ENCODE data around the gene TMEM187.
A peak's percentile ranks its signal among the peaks of the same experiment; 100 is the strongest.

TMEM187 gene

GRCh38 chrX:153956044-153956907 lies 16.3 kb upstream of the TMEM187 start:
- no peak for DNase-seq

- DNase-seq, result no peak
These were observed 15.3 kb upstream of the TMEM187 start for GRCh38 chrX:153957224-153957623.

DNA sequence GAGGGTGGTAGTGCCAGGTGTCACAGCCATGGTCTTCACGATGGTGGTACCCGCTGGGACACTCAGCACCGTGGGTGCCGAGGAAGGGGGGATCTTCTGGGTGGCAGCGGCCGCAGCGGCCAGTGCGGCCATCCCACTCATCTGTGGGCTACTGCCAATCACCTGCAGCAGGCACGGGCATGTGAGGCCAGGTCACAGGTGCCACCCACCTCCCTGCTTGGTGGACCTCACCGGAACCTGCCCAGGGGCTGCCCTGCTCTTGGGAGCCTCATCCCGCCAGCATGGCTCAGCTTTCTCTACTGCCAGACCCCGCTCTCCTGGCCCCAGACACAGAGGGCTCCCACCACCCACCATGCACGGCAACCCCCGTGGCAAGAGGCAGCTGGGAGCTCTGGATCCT lies 13.9 kb upstream of the TMEM187 start:
- DNase-seq, result no peak

DNA sequence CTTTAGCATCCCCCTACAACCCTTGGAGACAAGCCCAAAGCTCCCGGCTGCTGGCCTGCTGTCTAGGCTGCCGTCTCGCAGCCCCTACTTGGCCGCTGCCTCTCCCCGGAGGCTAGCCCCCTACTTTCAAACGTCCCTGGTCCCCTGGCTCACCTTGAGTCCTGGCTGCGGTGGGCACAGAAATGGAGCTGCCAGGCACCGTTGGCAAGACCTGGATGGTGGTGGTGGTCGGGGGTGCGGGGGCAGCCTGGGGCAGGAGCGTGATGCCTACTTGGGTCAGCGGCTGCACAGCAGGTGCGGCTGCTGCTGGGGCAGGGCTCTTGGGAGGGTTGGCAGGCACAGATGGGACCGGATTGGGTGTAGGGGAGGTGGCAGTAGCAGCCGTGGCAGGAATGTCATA lies 12.9 kb upstream of the TMEM187 start:
- DNase-seq, result no peak

- DNase-seq, result no peak
These were observed 12.5 kb upstream of the TMEM187 start for GRCh38 chrX:153960077-153960476.

DNA sequence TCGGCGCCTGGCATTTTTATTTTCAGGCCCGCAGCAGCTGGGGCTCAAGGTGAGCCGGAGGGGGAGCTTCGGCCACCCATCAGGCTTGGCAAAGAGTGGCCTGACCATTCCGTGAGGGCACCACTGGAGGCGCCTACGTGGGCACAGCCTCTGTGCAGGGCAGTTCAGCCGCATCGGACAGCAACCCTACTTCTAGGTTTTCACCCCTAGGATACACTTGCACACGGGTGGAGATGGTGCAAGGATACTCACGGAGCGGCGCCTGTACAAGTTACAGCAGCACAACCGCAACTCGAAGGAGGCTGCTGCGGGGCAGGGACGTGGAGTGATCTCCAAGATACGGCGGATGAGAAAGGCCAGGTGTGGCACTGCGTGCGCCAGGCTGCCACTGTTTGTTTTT lies 11.8 kb upstream of the TMEM187 start:
- DNase-seq, result no peak

GRCh38 chrX:153961292-153961691 lies 11.3 kb upstream of the TMEM187 start:
- DNase-seq, result no peak

DNA sequence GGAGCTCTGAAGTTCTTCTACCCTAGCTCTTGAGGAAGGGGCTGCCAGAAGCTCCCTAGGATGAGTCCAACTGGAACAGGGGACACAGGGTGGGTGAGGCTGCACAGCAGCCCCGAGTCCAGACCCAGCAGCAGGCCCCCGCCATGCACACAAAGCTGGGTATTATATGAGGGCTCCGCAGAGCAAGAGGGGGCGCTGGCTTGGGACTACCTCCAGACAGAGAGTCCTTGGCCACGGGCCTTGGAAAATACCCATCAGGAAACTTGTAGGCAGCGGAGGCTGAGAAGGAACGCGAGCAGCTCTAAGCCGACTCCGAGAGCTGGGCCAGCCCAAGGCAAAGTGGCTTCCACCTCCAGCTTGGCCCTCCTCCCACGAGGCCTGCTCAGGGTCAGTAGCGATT lies 9.0 kb upstream of the TMEM187 start:
- DNase-seq, result no peak

DNA sequence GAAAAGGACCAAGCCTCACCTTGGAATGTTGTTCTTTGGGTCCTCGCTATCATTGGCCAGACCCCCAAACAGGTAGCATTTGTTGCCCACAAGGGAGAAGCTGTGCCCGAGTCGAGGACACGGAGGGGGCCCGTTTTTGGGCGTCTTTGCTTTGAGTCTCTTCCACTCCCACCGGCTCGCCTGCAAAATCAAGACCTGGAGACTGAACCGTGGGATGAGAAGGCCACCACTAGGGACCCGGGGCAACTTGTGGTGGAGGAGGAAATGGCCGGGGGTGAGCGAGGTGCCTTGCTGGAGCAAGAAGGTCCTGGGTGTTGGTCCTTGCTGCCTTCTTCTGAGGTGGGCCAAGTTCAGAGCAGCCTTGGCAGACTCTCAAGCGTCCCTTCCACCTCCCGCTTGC lies 8.4 kb upstream of the TMEM187 start:
- DNase-seq, result no peak

DNA sequence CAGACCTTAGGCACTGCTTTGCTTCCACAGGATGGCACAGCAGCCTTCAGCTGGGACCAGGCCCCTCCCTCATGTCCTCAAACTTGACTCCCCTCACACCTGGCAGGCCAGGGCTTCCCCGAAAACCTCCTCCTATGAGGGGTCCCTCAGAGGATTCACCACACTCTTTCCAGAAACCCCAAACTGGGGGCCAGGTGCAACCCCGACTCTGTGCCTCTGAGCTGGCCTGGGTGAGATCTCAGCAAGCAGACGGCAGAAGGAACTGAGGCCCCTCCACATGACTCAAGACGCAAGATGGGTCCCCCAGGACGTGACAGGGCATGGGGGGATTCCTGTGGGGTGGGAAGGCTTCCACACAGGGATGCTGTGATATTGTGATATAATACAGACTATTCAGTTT lies 7.1 kb upstream of the TMEM187 start:
- DNase-seq, result no peak

DNA sequence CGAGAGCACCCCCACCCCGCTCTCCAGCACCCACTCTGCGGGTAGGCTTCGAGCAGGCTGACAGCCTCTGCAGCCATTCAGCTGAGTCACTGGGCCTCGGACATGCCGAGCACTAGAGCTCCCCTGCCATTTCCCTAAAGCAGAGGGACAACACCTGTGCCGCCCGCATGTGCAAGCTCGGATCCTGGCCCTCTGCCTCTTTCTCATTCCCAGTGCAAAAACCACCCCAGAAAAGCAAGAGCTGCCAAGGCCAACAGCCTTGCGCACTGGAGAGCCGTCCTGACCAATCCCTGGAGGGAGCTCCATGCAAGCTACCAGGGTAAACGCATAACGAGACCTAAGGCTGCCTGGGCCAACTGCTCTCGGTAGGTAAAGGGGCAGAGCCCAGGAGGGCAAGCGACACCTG lies 6.3 kb upstream of the TMEM187 start:
- DNase-seq, result no peak

- no peak for DNase-seq
These were observed 5.6 kb upstream of the TMEM187 start for GRCh38 chrX:153966841-153967535.

- no peak for DNase-seq
These were observed 4.9 kb upstream of the TMEM187 start for GRCh38 chrX:153967536-153968224.

- no peak for DNase-seq
These were observed 4.3 kb upstream of the TMEM187 start for GRCh38 chrX:153968255-153968654.

DNA sequence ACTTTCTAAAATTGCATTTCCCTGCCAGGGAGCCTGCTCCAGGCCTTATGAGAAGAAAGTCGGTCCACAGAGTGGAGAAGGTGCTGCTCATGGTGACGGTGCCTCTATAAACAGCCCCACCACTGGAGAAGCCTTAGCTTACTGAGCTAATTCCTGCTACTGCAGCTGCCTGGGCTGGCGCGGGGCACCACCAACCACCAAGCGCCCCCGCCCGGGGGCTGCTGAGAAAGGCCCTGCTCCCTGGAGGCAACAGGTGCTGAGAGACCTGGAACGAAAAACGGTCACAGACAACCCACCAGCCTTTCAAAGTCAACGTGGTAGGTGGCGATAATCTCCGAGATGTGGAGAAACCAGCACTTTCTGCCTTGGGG lies 3.8 kb upstream of the TMEM187 start:
- no peak for DNase-seq

DNA sequence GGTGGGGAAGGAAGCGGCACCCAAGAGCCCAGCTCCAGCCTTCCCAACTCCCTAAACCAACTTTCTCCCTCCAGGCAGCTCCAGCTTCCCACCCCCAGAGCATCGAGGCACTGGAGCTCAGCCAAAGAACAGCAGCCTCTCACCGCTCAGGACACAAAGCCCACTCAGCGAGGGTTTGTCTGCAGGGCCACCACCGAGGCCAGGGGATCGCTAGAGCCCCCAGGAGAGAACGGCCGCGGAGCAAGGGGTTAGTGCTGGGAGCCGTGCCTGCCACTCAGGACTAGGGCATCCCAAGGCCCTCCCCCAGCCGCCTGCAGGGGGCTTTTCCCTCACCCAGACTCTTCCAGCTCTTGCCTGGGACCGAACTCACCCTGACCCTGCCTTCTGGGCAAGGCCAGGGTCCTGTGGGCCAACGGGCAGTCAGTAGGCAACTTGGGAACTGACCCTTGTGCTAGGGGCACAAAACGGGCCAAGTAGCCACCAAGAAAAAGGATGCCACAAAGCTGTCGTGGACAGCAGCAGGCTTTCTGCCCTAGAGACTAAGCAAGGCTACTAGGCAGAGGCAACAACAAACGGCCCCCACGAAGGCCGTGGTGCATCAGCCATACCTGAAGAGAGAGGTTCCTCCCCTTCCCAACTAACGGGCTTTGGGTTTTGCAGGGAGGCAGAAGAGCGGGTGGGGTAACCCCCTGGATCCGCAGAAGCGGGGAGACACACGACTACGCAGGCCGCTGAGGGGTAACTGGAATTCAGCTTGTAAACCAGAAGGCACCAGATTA lies 3.2 kb upstream of the TMEM187 start:
- no peak for DNase-seq

DNA sequence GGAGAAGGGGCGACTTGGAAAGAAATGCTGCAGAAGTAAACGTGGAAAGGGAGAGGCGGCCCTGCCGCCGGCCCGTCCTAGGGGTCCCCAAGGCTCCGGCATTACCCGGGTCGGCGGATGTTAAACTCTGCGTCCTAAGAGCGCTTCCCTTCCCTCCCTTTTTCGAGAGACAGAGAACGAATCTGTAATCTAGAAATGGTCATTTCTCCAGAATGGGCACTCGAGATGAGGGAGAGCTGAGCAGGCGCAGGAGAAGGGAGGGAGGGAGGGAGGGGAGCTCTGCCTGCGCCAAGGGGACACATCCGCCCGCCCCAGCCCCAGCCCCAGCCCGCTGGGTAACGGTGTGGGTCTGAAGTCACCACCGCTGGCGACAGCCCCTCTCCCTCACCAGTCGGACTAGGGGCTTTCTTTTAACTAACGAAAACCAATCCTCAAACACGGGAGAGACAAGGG lies 2.6 kb upstream of the TMEM187 start:
- no peak for DNase-seq

DNA sequence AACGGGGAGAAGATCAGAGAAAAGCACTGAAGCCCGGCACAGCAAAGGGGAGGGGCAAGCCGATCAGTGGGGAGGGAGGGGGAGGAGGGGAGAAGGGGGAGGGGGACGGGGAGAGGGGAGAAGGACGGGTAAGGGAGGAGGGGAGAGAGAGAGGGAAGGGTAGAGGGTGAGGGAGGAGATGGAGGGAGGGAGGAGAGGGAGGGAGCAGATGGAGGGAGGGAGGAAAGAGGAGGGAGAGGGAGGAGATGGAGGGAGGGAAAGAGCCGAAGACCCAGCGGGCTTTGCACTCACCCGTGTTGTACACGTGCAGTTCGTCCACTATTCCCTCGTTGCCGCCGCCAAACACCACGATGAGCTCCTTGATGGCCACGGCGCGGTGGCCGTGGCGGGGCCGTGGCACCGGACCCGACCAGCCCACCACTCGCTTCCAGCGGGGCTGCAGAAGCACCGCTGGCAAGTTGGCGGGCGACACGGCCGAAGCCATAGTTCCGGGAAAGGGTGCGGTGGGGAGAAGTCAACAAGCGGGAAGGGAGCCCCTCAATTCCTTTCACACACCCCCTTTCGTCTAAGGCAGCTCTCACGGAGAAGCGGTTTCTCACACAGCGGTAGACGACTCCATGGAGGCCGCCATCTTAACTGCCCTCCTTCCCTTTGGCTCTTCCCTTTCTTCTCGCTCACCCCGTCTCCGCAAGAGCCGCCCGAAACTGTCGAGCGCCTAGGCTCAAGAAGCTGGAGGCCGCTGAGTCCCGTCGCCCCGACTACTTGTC lies 2.0 kb upstream of the TMEM187 start:
- DNase-seq, result no peak

DNA sequence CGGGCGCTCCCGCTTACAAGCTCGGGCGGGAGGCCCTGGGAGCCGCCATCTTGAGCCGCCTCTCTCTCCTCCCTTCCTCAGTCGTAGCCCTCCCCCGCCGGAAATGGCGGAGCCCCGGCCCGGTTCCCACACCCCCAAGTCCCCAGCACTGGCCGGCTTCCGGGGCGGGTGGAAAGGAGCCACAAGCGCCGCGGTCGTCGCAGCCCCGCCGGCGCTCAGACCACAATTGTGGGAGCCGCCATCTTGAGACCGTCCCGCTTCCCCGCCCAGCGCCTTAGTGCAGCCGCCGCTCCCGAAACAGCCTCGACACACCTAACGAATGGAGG lies 1.5 kb upstream of the TMEM187 start:
- DNase-seq, result peak; percentile 60 to 69

DNA sequence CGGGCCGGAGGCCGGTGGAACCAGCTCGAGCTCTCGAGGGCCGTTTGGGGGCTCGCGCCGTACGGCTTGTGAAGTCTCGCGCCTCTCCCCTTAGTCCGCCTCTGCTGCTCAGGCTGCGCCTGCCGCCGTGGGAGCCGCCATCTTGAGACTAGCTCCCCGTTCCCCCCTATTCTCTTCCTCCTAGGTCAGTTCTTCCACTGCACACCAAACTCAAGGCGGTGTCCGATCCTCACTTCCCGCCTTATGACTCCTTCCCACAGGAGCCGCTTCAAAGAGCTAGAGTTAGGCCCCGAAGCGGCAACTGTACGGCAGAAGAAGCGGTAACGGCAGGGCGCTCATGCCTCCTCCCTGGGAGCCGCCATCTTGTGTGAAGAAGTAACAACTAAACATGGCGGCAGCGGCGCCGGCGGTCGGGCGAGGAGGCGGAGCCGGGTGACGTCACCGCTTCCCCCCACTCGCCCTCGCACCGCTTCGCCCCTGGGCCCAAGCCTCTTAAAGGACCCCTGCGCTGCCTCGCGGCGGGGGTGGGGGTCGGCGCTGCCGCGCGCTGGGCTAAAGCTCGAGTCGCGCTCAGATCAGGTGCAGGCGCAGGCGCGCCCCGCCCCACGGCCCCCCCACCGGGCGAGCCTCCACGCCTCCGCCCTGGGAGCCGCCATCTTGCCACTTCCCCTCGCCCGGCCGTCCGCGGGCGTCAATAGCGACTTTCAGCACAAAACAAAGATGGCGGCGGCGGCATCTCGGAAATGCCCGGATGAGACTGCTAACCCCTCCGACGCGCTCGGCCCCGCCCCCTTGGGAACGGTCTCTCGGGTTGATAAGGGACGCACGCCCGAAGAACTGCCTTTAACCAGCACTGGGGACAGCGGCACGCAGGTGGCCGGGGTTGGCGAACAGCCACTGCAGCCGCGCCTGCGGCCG lies 845 bp upstream of the TMEM187 start, which contains the start of gene HCFC1:
TSS of gene HCFC1 (minus strand) at position 369 of the 918 bp plus-strand sequence. CDS start 978 bp downstream, outside the sequence.
- DNase-seq, result peak; percentile 87 to 95

All from NCI-H1930 (cell line).